Spleen (tissue), 7 donors: ENCODE results near the gene CD8A.

Experiments used
- CTCF ChIP-seq, 11 experiments: fragments of 200-600 bp in 7 of 11; fragments of 450-650 bp in 4 of 11; sonication (generic) in 4 of 11; IDR thresholded peaks in 8 of 11; conservative IDR thresholded peaks in 3 of 11; 1 replicate in 7 of 11; 2 replicates in 4 of 11; pipeline versions ENCODE4 v1.4.0 to v1.8.0; 2016 to 2021; ENCODE audit warnings: antibody characterized with exemption in 11 of 11, inconsistent platforms in 4 of 11, mild to moderate bottlenecking in 1 of 11
- POLR2A ChIP-seq, 3 donors: fragments of 450-650 bp; IDR thresholded peaks; one replicate each; pipeline ENCODE4 v1.5.1; 2017; ENCODE audit warnings: antibody characterized with exemption in 3 of 3, mild to moderate bottlenecking in 1 of 3
- POLR2AphosphoS5 ChIP-seq, 3 donors: sonication (generic); formaldehyde crosslinking; IDR thresholded peaks; one replicate each; pipeline ENCODE4 v1.5.1; 2017; ENCODE audit warnings: antibody characterized with exemption in 3 of 3
- donor health status: DM: no; HTN: no; CAD: no; lungs with moderate emphysema.
- donor health status: DM: no; HTN: no; CAD: no.
- donor health status: DM: no; HTN: no; CAD: no.

- TF ChIP-seq CTCF (IDR thresholded peaks at IDR 0.05 in 8 of 11, conservative IDR thresholded peaks at IDR 0.05 in 3 of 11) (no peak), POLR2AphosphoS5 (IDR thresholded peaks at IDR 0.05) (no peak), POLR2A (IDR thresholded peaks at IDR 0.05) (no peak)
Measured at GRCh38 chr2:86815611-86816010, 24.9 kb upstream of the CD8A start.
